HepG2 (cell line): ENCODE results near the gene C20orf202.

Experiments used
- AHR ChIP-seq: IDR thresholded peaks from 2 replicates; pipeline ENCODE4 v1.6.1; 2018; ENCODE audit warnings: missing genetic modification reagents, missing compliant biosample characterization
- CBX1 ChIP-seq: IDR thresholded peaks from one replicate; pipeline ENCODE4 v1.6.1; 2016; ENCODE audit warnings: antibody characterized with exemption, low read depth
- EZH2 ChIP-seq: conservative IDR thresholded peaks from 2 replicates; pipeline ENCODE4 v1.6.1; 2012; ENCODE audit warnings: mild to moderate bottlenecking, low read depth, low read length, moderate library complexity
- FOXM1 ChIP-seq: sonication (generic); formaldehyde crosslinking; IDR thresholded peaks from 2 replicates; pipeline ENCODE4 v1.5.0; 2020; ENCODE audit warnings: missing genetic modification reagents
- MAFF ChIP-seq: IDR thresholded peaks from 2 replicates; pipeline ENCODE4 v1.6.1; 2011; ENCODE audit warnings: low read depth, low read length, improper control_type of control experiment
- MYC ChIP-seq: sonication (generic); formaldehyde crosslinking; IDR thresholded peaks from 2 replicates; pipeline ENCODE4 v1.9.0; 2021; ENCODE audit warnings: missing genetic modification reagents, borderline replicate concordance
- ZBTB26 ChIP-seq: IDR thresholded peaks from 2 replicates; pipeline ENCODE4 v1.6.1; 2016; ENCODE audit warnings: missing compliant biosample characterization, missing genetic modification reagents, borderline replicate concordance
- ZBTB40 ChIP-seq, 2 experiments: fragments of 450-650 bp in 1 of 2; sonication (generic) in 1 of 2; formaldehyde crosslinking in 1 of 2; IDR thresholded peaks; 2 replicates each; pipeline versions ENCODE4 v1.6.1 to v1.8.0; 2016 to 2022; ENCODE audit warnings: antibody characterized with exemption in 1 of 2, mild to moderate bottlenecking in 1 of 2, missing genetic modification reagents in 1 of 2
- ZMYM2 ChIP-seq: sonication (generic); formaldehyde crosslinking; IDR thresholded peaks from 2 replicates; pipeline ENCODE4 v1.8.0; 2022; ENCODE audit warnings: mild to moderate bottlenecking, missing genetic modification reagents
- ZNF230 ChIP-seq: sonication (generic); formaldehyde crosslinking; IDR thresholded peaks from 2 replicates; pipeline ENCODE4 v1.4.0; 2020; ENCODE audit warnings: mild to moderate bottlenecking, missing genetic modification reagents
- ZNF280B ChIP-seq: sonication (generic); formaldehyde crosslinking; IDR thresholded peaks from 2 replicates; pipeline ENCODE4 v1.5.0; 2020; ENCODE audit warnings: missing genetic modification reagents, mild to moderate bottlenecking, borderline replicate concordance
- TF ChIP-seq, protein P1 (sequence below): sonication (generic); formaldehyde crosslinking; IDR thresholded peaks from 2 replicates; pipeline ENCODE4 v1.5.0; 2020; ENCODE audit warnings: mild to moderate bottlenecking, missing genetic modification reagents, moderate library complexity
- TF ChIP-seq, protein P2 (sequence below): IDR thresholded peaks from 2 replicates; pipeline ENCODE4 v1.6.1; 2016; ENCODE audit warnings: low read depth, missing genetic modification reagents, missing compliant biosample characterization
- TF ChIP-seq, protein P3 (sequence below): sonication (generic); formaldehyde crosslinking; IDR thresholded peaks from 2 replicates; pipeline ENCODE4 v1.8.1; 2023; ENCODE audit warnings: mild to moderate bottlenecking, missing genetic modification reagents, borderline replicate concordance

DNA sequence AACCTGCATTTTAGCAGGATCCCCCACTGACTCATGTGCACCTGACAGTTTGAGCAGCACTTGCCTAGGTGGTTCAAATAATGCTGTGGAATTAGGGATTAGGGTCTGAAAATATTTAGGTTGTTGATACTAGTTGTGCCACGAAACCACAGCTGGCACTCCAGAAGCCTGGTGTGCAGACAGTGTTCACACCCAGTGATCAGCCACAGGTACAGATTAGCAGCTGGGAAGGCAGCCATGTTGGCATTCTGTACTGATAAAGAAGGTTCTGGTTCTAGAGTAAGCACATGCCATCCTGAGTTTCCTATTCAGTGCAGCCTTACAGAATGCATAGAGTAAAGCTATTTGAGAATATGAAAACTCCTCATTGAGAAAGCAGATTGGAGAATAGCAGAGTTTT lies 48.6 kb upstream of the C20orf202 start:
- TF ChIP-seq MAFF (no peak), ZNF280B (CRISPR knock-in tag) (no peak), ZBTB26 (CRISPR knock-in tag) (no peak), ZNF230 (no peak), MYC (CRISPR knock-in tag) (no peak), EZH2 (no peak), AHR (CRISPR knock-in tag) (no peak), FOXM1 (CRISPR knock-in tag) (no peak), ZBTB40 (IDR thresholded peaks at IDR 0.05) (no peak), ZBTB40 (CRISPR knock-in tag; IDR thresholded peaks at IDR 0.05) (no peak), ZMYM2 (CRISPR knock-in tag) (no peak), CBX1 (no peak)
- TF ChIP-seq, protein P1, sequence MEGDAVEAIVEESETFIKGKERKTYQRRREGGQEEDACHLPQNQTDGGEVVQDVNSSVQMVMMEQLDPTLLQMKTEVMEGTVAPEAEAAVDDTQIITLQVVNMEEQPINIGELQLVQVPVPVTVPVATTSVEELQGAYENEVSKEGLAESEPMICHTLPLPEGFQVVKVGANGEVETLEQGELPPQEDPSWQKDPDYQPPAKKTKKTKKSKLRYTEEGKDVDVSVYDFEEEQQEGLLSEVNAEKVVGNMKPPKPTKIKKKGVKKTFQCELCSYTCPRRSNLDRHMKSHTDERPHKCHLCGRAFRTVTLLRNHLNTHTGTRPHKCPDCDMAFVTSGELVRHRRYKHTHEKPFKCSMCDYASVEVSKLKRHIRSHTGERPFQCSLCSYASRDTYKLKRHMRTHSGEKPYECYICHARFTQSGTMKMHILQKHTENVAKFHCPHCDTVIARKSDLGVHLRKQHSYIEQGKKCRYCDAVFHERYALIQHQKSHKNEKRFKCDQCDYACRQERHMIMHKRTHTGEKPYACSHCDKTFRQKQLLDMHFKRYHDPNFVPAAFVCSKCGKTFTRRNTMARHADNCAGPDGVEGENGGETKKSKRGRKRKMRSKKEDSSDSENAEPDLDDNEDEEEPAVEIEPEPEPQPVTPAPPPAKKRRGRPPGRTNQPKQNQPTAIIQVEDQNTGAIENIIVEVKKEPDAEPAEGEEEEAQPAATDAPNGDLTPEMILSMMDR (CRISPR knock-in tag): no peak
- TF ChIP-seq, protein P2, sequence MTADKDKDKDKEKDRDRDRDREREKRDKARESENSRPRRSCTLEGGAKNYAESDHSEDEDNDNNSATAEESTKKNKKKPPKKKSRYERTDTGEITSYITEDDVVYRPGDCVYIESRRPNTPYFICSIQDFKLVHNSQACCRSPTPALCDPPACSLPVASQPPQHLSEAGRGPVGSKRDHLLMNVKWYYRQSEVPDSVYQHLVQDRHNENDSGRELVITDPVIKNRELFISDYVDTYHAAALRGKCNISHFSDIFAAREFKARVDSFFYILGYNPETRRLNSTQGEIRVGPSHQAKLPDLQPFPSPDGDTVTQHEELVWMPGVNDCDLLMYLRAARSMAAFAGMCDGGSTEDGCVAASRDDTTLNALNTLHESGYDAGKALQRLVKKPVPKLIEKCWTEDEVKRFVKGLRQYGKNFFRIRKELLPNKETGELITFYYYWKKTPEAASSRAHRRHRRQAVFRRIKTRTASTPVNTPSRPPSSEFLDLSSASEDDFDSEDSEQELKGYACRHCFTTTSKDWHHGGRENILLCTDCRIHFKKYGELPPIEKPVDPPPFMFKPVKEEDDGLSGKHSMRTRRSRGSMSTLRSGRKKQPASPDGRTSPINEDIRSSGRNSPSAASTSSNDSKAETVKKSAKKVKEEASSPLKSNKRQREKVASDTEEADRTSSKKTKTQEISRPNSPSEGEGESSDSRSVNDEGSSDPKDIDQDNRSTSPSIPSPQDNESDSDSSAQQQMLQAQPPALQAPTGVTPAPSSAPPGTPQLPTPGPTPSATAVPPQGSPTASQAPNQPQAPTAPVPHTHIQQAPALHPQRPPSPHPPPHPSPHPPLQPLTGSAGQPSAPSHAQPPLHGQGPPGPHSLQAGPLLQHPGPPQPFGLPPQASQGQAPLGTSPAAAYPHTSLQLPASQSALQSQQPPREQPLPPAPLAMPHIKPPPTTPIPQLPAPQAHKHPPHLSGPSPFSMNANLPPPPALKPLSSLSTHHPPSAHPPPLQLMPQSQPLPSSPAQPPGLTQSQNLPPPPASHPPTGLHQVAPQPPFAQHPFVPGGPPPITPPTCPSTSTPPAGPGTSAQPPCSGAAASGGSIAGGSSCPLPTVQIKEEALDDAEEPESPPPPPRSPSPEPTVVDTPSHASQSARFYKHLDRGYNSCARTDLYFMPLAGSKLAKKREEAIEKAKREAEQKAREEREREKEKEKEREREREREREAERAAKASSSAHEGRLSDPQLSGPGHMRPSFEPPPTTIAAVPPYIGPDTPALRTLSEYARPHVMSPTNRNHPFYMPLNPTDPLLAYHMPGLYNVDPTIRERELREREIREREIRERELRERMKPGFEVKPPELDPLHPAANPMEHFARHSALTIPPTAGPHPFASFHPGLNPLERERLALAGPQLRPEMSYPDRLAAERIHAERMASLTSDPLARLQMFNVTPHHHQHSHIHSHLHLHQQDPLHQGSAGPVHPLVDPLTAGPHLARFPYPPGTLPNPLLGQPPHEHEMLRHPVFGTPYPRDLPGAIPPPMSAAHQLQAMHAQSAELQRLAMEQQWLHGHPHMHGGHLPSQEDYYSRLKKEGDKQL (CRISPR knock-in tag): no peak
- TF ChIP-seq, protein P3, sequence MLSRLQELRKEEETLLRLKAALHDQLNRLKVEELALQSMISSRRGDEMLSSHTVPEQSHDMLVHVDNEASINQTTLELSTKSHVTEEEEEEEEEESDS (CRISPR knock-in tag): no peak
